Glutamatergic neuron (in vitro differentiated cells): Measurements from ENCODE around the gene DHRS3. TPM values are rescaled to one million over a fixed set of nuclear protein-coding genes. Genes with fewer than 3 reads are reported as not detected.

Experiments used
- DNase-seq: peaks from one replicate; pipeline ENCODE4 v3.0.0; 2022
- H3K27ac Mint-ChIP-seq: one replicate; pipeline ENCODE4 v1.8.0; 2020; ENCODE audit warnings: mild to moderate bottlenecking, mixed read lengths, inconsistent platforms; ENCODE audit not compliant: unreplicated experiment
- H3K27me3 Mint-ChIP-seq: one replicate; pipeline ENCODE4 v1.8.0; 2020; ENCODE audit warnings: mild to moderate bottlenecking, moderate library complexity, mixed read lengths, inconsistent platforms; ENCODE audit not compliant: unreplicated experiment
- H3K36me3 Mint-ChIP-seq: one replicate; pipeline ENCODE4 v1.8.0; 2020; ENCODE audit warnings: mild to moderate bottlenecking, mixed read lengths, inconsistent platforms; ENCODE audit not compliant: unreplicated experiment
- H3K4me1 Mint-ChIP-seq: one replicate; pipeline ENCODE4 v1.8.0; 2020; ENCODE audit warnings: mild to moderate bottlenecking, low read depth, mixed read lengths, inconsistent platforms; ENCODE audit not compliant: unreplicated experiment
- H3K4me3 Mint-ChIP-seq: one replicate; pipeline ENCODE4 v1.8.0; 2020; ENCODE audit warnings: mild to moderate bottlenecking, mixed read lengths, inconsistent platforms; ENCODE audit not compliant: unreplicated experiment
- H3K9me3 Mint-ChIP-seq: one replicate; pipeline ENCODE4 v1.8.0; 2020; ENCODE audit warnings: mild to moderate bottlenecking, moderate library complexity, mixed read lengths, inconsistent platforms; ENCODE audit not compliant: unreplicated experiment
- CTCF ChIP-seq: fragments of 200-600 bp; sonication (generic); IDR thresholded peaks from one replicate; pipeline ENCODE4 v1.5.0; 2021; ENCODE audit not compliant: partially characterized antibody, unreplicated experiment
- total RNA-seq: library from RNA; stranded (reverse); fragmentation: NEBNext Ultra II Directional; extraction: Animal tissue kit (Norgen Biotek cat#: 25700); gene quantifications from one replicate; pipeline ENCODE4 v1.2.1, GENCODE V29; 2021; ENCODE audit not compliant: unreplicated experiment

DHRS3 gene
- total RNA-seq, 1 donor from 2014 or later, result not detected

- Mint-ChIP-seq H3K27me3 (peaks cover 3% of the 10 kb centered on the region), H3K36me3 (no peaks in the 10 kb centered on the region), H3K9me3 (peaks cover 3% of the 10 kb centered on the region), H3K4me3 (no peak overlapping the region), H3K4me1 (peaks cover 5% of the 10 kb centered on the region), H3K27ac (no peak overlapping the region)
- DNase-seq, result no peak
- TF ChIP-seq CTCF, result no peak
These were observed 64.8 kb downstream of the DHRS3 start for GRCh38 chr1:12552951-12553921.

- no peak overlapping the region for H3K27ac Mint-ChIP-seq
- H3K27me3 Mint-ChIP-seq, result peaks cover 3% of the 10 kb centered on the region
- TF ChIP-seq CTCF, result no peak
- no peak for DNase-seq
- no peak overlapping the region for H3K4me3 Mint-ChIP-seq
- peaks cover under 1% of the 10 kb centered on the region for H3K9me3 Mint-ChIP-seq
- H3K4me1 Mint-ChIP-seq, result peaks cover 5% of the 10 kb centered on the region
- H3K36me3 Mint-ChIP-seq, result no peaks in the 10 kb centered on the region
These were observed 65.7 kb downstream of the DHRS3 start for GRCh38 chr1:12552111-12552888.

GRCh38 chr1:12551584-12551983, 66.4 kb downstream of the DHRS3 start:
- Mint-ChIP-seq H3K36me3 (no peaks in the 10 kb centered on the region), H3K27ac (no peak overlapping the region), H3K9me3 (no peaks in the 10 kb centered on the region), H3K27me3 (peaks cover 3% of the 10 kb centered on the region), H3K4me1 (peaks cover 5% of the 10 kb centered on the region), H3K4me3 (no peak overlapping the region)
- no peak for DNase-seq
- no peak for TF ChIP-seq CTCF

GRCh38 chr1:12549460-12550349, 68.3 kb downstream of the DHRS3 start:
- H3K27ac Mint-ChIP-seq, result no peak overlapping the region
- no peaks in the 10 kb centered on the region for H3K9me3 Mint-ChIP-seq
- DNase-seq, result no peak
- no peak overlapping the region for H3K4me3 Mint-ChIP-seq
- peaks cover 5% of the 10 kb centered on the region for H3K4me1 Mint-ChIP-seq
- no peak for TF ChIP-seq CTCF
- H3K27me3 Mint-ChIP-seq, result peaks cover 3% of the 10 kb centered on the region
- H3K36me3 Mint-ChIP-seq, result no peaks in the 10 kb centered on the region
